Muscle of leg (tissue), 11 donors: ENCODE results near the gene TAF10. TPM values are rescaled to one million over a fixed set of nuclear protein-coding genes. Genes with fewer than 3 reads are reported as not detected.

Experiments
- DNase-seq: peaks from one replicate; pipeline ENCODE4 v3.0.0; 2013
- H3K27ac ChIP-seq: one replicate; pipeline ENCODE4 v1.5.1; 2013; ENCODE audit warnings: mild to moderate bottlenecking, low read length, control low read depth
- H3K27me3 ChIP-seq: one replicate; pipeline ENCODE4 v1.6.1; 2013; ENCODE audit warnings: low read length; ENCODE audit not compliant: control insufficient read depth, insufficient read depth
- H3K36me3 ChIP-seq: one replicate; pipeline ENCODE4 v1.6.1; 2013; ENCODE audit warnings: low read length; ENCODE audit not compliant: control insufficient read depth, insufficient read depth
- H3K4me1 ChIP-seq: one replicate; pipeline ENCODE4 v1.6.1; 2013; ENCODE audit warnings: low read length; ENCODE audit not compliant: control insufficient read depth, insufficient read depth
- H3K4me3 ChIP-seq: one replicate; pipeline ENCODE4 v1.5.1; 2013; ENCODE audit warnings: low read length, control low read depth
- H3K9me3 ChIP-seq: replicated peaks from 2 replicates; pipeline ENCODE4 v1.6.1; 2013; ENCODE audit warnings: low read depth, low read length; ENCODE audit not compliant: control insufficient read depth
- WGBS: methylation state at CpG from one replicate; pipeline ENCODE4 v1.1.5; 2013; ENCODE audit warnings: missing lambda C conversion rate; ENCODE audit not compliant: insufficient coverage; 5-methylcytosine and 5-hydroxymethylcytosine counted together
- polyA plus RNA-seq, 8 donors: library from polyadenylated mRNA; unstranded; fragments of 120-200 nt; gene quantifications; one replicate each; pipeline versions ENCODE4 v1.2.1 to v1.2.3, GENCODE V29; 2013; ENCODE audit warnings: inconsistent platforms in 1 of 8, low replicate concordance in 1 of 8; ENCODE audit not compliant: insufficient read length in 8 of 8, insufficient read depth in 1 of 8
- total RNA-seq: library from RNA; stranded (reverse); fragments of 120-200 nt; gene quantifications from one replicate; pipeline ENCODE4 v1.2.4, GENCODE V29; 2013

The TAF10 gene
- total and polyA plus RNA-seq, 9 donors, result 76.3 to 128 (median 106) TPM

DNA sequence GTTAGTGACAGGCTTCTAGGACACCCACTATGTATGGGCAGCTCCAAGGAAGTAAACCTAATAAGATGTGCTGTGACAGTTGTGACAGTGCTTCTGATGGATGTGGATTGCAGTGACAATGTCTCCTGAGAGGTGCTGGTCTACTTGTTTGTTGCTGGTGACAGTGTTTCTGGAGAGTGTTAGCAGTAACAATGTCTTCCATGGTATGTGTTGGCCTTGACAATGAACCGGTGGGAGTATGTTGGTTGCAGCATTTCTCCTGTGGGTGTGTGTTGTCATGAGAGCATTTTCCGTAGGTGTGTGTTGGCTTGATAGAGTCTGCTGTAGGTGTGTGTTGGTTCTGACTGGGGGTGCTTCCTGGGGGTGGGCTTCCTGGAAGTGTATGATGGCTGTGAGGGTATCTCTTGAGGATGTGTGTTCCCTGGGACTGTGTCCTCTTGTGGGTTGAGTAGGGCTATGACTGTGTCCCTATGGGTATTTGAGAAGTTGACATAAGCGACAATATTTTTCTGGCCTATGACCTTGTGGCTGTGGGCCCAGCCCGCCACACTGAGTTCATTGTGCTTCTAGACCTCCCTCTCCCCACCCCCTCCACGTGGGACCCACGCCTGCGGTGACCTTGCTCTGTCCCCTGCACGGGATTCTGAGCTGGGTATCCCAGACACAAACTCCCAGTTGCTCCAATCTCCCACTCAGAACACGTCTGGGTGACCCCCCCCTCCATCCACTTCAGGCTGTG lies 42.4 kb upstream of the TAF10 start:
- Histone ChIP-seq H3K27me3 (no peaks in the 10 kb centered on the region), H3K9me3 (no peaks in the 10 kb centered on the region), H3K27ac (peak overlapping the region; percentile 87), H3K36me3 (peaks cover 16% of the 10 kb centered on the region), H3K4me1 (peaks cover 31% of the 10 kb centered on the region), H3K4me3 (peak overlapping the region; percentile 76)
- DNase-seq, result peak; percentile 52
- WGBS, result 20% methylated on average over 7 of the region's 9 CpGs

DNA sequence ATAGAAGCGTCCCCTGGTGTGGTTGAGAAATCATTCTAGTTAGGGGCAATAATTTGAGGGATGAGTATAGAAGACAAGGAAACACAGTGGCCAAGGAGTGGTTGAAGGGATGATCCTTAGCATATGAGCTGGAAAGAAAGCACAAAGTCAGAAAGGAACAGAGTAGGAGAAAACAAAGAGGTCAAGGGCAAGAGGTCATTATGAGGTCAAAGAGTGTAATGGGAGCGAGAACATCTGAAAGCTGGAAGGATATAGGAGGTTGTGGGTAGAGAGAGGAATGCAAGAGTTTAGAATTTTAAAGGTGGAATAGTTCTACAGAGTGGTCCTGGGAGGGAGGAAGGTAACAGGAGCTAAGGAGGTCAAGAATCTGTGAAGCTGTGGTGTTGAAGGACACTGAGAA lies 41.6 kb upstream of the TAF10 start:
- no peak for DNase-seq
- no peak overlapping the region for H3K4me3 ChIP-seq
- no peak overlapping the region for H3K27ac ChIP-seq
- peaks cover 21% of the 10 kb centered on the region for H3K36me3 ChIP-seq
- 60% methylated on average over 2 of the region's 2 CpGs for WGBS
- no peaks in the 10 kb centered on the region for H3K27me3 ChIP-seq
- peaks cover 31% of the 10 kb centered on the region for H3K4me1 ChIP-seq
- no peaks in the 10 kb centered on the region for H3K9me3 ChIP-seq

DNA sequence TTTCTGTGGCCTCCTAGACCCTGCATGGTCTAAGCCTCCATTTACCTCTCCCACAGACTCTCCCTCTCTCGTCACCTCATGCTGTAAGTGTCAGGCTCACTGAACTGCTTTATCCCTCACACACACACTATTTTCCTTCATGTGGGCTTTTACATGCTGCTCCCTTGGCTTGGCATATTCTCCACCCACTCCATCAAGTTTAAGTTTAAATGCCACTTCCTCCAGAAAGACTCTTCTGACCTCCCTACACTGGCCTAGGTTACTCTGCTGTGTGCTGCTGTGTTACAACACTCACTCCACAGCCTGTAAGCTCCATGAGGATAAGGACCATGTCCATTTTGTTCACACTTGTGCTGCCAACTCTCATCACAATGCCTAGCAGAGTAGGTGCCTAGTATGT lies 41.1 kb upstream of the TAF10 start:
- 65% methylated on average over 1 of the region's 1 CpG for WGBS
- Histone ChIP-seq H3K4me1 (peaks cover 33% of the 10 kb centered on the region), H3K27ac (no peak overlapping the region)

DNA sequence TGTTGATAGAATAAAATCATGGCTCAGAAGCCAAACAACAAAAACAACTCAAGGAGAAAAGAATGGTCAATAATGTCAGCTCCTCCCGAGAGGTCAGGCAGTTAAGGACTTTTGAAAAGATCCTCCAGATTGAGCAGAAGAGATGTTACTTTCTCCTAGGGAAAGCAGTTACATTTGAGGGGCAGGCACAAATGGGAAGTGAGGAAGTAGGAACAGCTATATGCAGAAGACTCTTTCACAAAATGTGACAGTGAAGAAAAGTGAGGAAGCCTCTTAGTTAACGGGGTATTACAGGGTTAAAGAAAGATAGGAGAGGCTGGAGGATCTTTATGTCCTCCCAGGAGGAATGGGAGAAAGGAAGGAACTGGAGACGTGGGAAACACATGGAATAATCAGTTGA lies 40.2 kb upstream of the TAF10 start:
- 40% methylated on average over 3 of the region's 3 CpGs for WGBS
- no peak overlapping the region for H3K27ac ChIP-seq
- DNase-seq, result peak; percentile 4
- H3K4me3 ChIP-seq, result no peak overlapping the region
- no peaks in the 10 kb centered on the region for H3K27me3 ChIP-seq
- H3K4me1 ChIP-seq, result peaks cover 42% of the 10 kb centered on the region
- H3K9me3 ChIP-seq, result no peaks in the 10 kb centered on the region
- peaks cover 21% of the 10 kb centered on the region for H3K36me3 ChIP-seq

More for the DNA sequence above, 41.1 kb upstream of the TAF10 start:
- no peak overlapping the region for H3K4me3 ChIP-seq
- no peak for DNase-seq
- no peaks in the 10 kb centered on the region for H3K27me3 ChIP-seq
- peaks cover 21% of the 10 kb centered on the region for H3K36me3 ChIP-seq
- no peaks in the 10 kb centered on the region for H3K9me3 ChIP-seq

- WGBS, result 67% methylated on average over 6 of the region's 6 CpGs
- Histone ChIP-seq H3K27ac (no peak overlapping the region), H3K36me3 (peaks cover 21% of the 10 kb centered on the region), H3K4me3 (no peak overlapping the region), H3K4me1 (peaks cover 45% of the 10 kb centered on the region), H3K27me3 (no peaks in the 10 kb centered on the region), H3K9me3 (no peaks in the 10 kb centered on the region)
- DNase-seq, result peak; percentile 4
These were observed 39.0 kb upstream of the TAF10 start for GRCh38 chr11:6650980-6651379.

DNA sequence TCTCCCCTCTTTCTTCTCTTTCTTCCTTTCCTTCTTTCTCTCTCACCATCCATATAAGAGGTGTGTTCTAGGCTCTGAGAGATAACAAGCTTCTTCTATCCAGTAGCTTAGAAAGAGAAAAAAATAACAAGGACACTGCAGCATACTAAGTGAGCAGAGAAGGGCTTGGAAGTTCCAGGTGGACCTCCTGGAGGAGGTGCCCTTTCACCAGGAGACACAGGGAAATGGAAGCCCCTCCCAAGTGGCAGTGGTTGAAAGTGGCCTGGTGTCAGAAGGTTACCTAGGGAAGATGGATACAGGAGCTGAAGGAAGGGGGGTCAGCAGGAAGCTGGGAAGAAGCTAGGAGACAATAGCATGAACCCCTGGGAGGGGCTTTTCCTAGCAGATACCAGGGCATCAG lies 38.1 kb upstream of the TAF10 start:
- Histone ChIP-seq H3K4me1 (peaks cover 52% of the 10 kb centered on the region), H3K4me3 (no peak overlapping the region), H3K9me3 (no peaks in the 10 kb centered on the region), H3K27me3 (no peaks in the 10 kb centered on the region), H3K36me3 (peaks cover 23% of the 10 kb centered on the region), H3K27ac (no peak overlapping the region)
- DNase-seq, result peak; percentile 1

DNA sequence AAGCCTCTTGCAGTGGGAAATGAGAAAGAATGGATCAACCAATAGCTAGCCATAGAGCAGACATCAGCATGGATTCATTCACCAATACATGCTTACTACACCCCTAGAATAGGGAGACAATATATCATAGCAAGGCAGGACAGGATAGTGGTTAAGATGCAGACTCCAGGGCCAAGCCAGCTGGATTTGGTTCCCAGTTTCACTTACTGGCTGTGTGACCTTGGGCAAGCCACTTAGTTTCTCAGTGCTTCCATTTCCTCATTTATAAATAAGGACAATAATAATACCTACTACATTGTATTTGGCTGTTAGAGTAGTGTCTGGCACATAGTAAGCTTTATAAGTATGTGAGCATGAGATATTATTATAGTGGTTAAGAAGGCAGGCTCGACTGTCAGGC lies 36.5 kb upstream of the TAF10 start:
- H3K27ac ChIP-seq, result no peak overlapping the region
- no peak overlapping the region for H3K4me3 ChIP-seq
- WGBS, result 20% methylated on average over 1 of the region's 1 CpG

DNA sequence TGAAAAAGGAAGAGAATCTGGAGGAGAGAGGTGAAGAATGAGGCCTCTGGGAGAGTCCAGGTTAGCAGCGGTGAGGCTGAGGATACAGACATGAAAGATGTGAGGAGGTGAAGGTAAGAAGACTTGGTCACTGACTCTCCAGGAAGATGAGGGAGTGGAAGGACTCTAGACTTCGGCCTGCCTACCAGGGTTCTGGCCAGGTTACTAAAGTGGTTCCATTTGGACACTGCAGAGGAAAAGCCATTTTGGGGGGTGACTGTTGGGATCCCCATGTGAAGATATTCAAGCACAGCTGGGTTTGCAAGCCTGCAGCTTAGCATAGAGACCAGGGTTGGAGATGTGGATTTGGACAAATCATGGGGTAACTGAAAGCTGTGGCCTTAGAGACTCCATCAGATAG lies 35.8 kb upstream of the TAF10 start:
- WGBS, result 73% methylated on average over 2 of the region's 2 CpGs
- Histone ChIP-seq H3K4me3 (no peak overlapping the region), H3K27me3 (no peaks in the 10 kb centered on the region), H3K9me3 (no peaks in the 10 kb centered on the region), H3K4me1 (peaks cover 37% of the 10 kb centered on the region), H3K27ac (peak overlapping the region; percentile 89), H3K36me3 (peaks cover 29% of the 10 kb centered on the region)
- no peak for DNase-seq

More for the DNA sequence above, 36.5 kb upstream of the TAF10 start:
- Histone ChIP-seq H3K27me3 (no peaks in the 10 kb centered on the region), H3K36me3 (peaks cover 29% of the 10 kb centered on the region), H3K9me3 (no peaks in the 10 kb centered on the region), H3K4me1 (peaks cover 41% of the 10 kb centered on the region)
- no peak for DNase-seq

- peak; percentile 92 for DNase-seq
- H3K9me3 ChIP-seq, result no peaks in the 10 kb centered on the region
- H3K4me3 ChIP-seq, result peak overlapping the region; percentile 21
- 0% methylated on average over 4 of the region's 9 CpGs for WGBS
- H3K27ac ChIP-seq, result peak overlapping the region; percentile 89
- H3K36me3 ChIP-seq, result peaks cover 26% of the 10 kb centered on the region
- H3K4me1 ChIP-seq, result peaks cover 31% of the 10 kb centered on the region
- H3K27me3 ChIP-seq, result no peaks in the 10 kb centered on the region
These were observed 35.1 kb upstream of the TAF10 start for GRCh38 chr11:6646918-6647679.

DNA sequence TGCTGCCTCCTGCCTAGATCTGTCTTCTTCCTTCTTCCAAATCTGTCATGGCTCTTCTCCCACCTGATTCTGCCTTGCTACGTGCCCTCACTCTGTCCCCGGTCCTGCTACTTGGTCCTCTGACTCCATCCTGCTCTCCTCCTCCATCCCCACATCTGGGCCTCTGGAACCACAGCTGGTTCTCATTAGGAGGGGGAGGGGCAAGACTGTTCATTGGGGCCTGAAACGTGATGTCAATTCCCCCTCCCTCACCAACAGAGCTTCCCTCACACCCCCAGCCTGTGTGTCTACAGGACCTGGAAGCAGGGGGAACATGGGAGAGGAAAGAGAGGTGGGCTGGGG lies 34.5 kb upstream of the TAF10 start:
- H3K27ac ChIP-seq, result peak overlapping the region; percentile 89
- peaks cover 26% of the 10 kb centered on the region for H3K36me3 ChIP-seq
- DNase-seq, result peak; percentile 98
- peaks cover 31% of the 10 kb centered on the region for H3K4me1 ChIP-seq
- no peaks in the 10 kb centered on the region for H3K9me3 ChIP-seq
- peak overlapping the region; percentile 21 for H3K4me3 ChIP-seq
- no peaks in the 10 kb centered on the region for H3K27me3 ChIP-seq
- WGBS, result no CpG with 5 or more reads among the region's 3 CpGs
